A673 (cell line): ENCODE measurements around the gene MICALL1.

Experiments used
- CTCF ChIP-seq: fragments of 300-800, 200-600 bp; sonication (generic); conservative IDR thresholded peaks from 2 replicates; pipeline ENCODE4 v1.5.1; 2017; ENCODE audit warnings: low read depth, mild to moderate bottlenecking, antibody characterized with exemption, low read length, moderate library complexity, mixed read lengths
- EZH2 ChIP-seq: fragments of 200-600 bp; sonication (generic); IDR thresholded peaks from 2 replicates; pipeline ENCODE4 v1.6.1; 2017; ENCODE audit warnings: borderline replicate concordance, low read depth, mild to moderate bottlenecking, mixed read lengths, antibody characterized with exemption, low read length; ENCODE audit not compliant: poor library complexity, severe bottlenecking

- TF ChIP-seq CTCF = no peak
- TF ChIP-seq EZH2 = no peak
These were observed 17.8 kb downstream of the MICALL1 start for GRCh38 chr22:37923927-37924326.
